K562 (cell line): ENCODE measurements around the gene CLCN6. TPM values are rescaled to one million over a fixed set of nuclear protein-coding genes. Genes with fewer than 3 reads are reported as not detected.
A peak's percentile ranks its signal among the peaks of the same experiment; 100 is the strongest.

Source experiments
- ARHGAP35 ChIP-seq: fragments of 450-650 bp; IDR thresholded peaks from 2 replicates; pipeline ENCODE4 v1.6.1; 2018; ENCODE audit not compliant: partially characterized antibody
- ATF4 ChIP-seq: fragments of 450-650 bp; formaldehyde crosslinking; IDR thresholded peaks from 2 replicates; pipeline ENCODE4 v1.4.0; 2022; ENCODE audit warnings: mild to moderate bottlenecking, moderate library complexity
- CREM ChIP-seq: IDR thresholded peaks from 2 replicates; pipeline ENCODE4 v1.6.1; 2014; ENCODE audit warnings: antibody characterized with exemption, low read depth
- ESRRB ChIP-seq: fragments of 250-450 bp; sonication (Bioruptor Pico); IDR thresholded peaks from 2 replicates; pipeline ENCODE4 v1.5.0; 2020; ENCODE audit warnings: mild to moderate bottlenecking, moderate library complexity, borderline replicate concordance
- FIP1L1 ChIP-seq: fragments of 200-400 bp; formaldehyde crosslinking; IDR thresholded peaks from 2 replicates; pipeline ENCODE4 v1.6.1; 2018; ENCODE audit warnings: mild to moderate bottlenecking, low read depth, low read length; ENCODE audit not compliant: poor library complexity, severe bottlenecking
- LARP7 ChIP-seq: fragments of 450-650 bp; IDR thresholded peaks from 2 replicates; pipeline ENCODE4 v1.6.1; 2016
- MAX ChIP-seq: sonication (generic); formaldehyde crosslinking; IDR thresholded peaks from 2 replicates; pipeline ENCODE4 v1.9.0; 2022; ENCODE audit warnings: mild to moderate bottlenecking, missing genetic modification reagents
- MAZ ChIP-seq, 2 experiments: fragments of 450-650 bp in 1 of 2; sonication (generic) in 1 of 2; formaldehyde crosslinking; IDR thresholded peaks in 1 of 2; conservative IDR thresholded peaks in 1 of 2; 2 replicates each; pipeline versions ENCODE4 v1.4.0 to v1.5.0; 2020; ENCODE audit warnings: mild to moderate bottlenecking in 1 of 2, missing genetic modification reagents in 1 of 2
- NCOA2 ChIP-seq, 2 experiments: fragments of 450-650 bp; IDR thresholded peaks; 2 replicates each; pipeline ENCODE4 v1.6.1; 2018; ENCODE audit warnings: mild to moderate bottlenecking in 2 of 2, moderate library complexity in 1 of 2; ENCODE audit not compliant: partially characterized antibody in 2 of 2
- NEUROD1 ChIP-seq: fragments of 150-350 bp; IDR thresholded peaks from 2 replicates; pipeline ENCODE4 v1.6.1; 2014; ENCODE audit warnings: borderline replicate concordance, low read length, low read depth; ENCODE audit not compliant: partially characterized antibody
- NONO ChIP-seq, 2 experiments: fragments of 200-400 bp in 1 of 2; fragments of 450-650 bp in 1 of 2; formaldehyde crosslinking in 1 of 2; IDR thresholded peaks; 2 replicates each; pipeline ENCODE4 v1.6.1; 2017; ENCODE audit warnings: low read depth in 2 of 2, mild to moderate bottlenecking in 2 of 2, moderate library complexity in 2 of 2, low read length in 1 of 2
- NR0B1 ChIP-seq: fragments of 450-650 bp; IDR thresholded peaks from one replicate; pipeline ENCODE4 v1.6.1; 2018; ENCODE audit warnings: mild to moderate bottlenecking, moderate library complexity; ENCODE audit not compliant: partially characterized antibody
- PATZ1 ChIP-seq: fragments of 250-450 bp; sonication (Bioruptor Pico); IDR thresholded peaks from 2 replicates; pipeline ENCODE4 v1.5.0; 2020; ENCODE audit warnings: mild to moderate bottlenecking, borderline replicate concordance
- PREB ChIP-seq: sonication (generic); formaldehyde crosslinking; IDR thresholded peaks from 2 replicates; pipeline ENCODE4 v1.8.1; 2023; ENCODE audit warnings: mild to moderate bottlenecking, missing genetic modification reagents
- RB1 ChIP-seq: fragments of 450-650 bp; IDR thresholded peaks from 2 replicates; pipeline ENCODE4 v1.6.1; 2017; ENCODE audit warnings: low read depth, mild to moderate bottlenecking
- RHOXF2B ChIP-seq: fragments of 250-450 bp; sonication (Bioruptor Pico); conservative IDR thresholded peaks from 2 replicates; pipeline ENCODE4 v1.5.1; 2021
- UBTF ChIP-seq, 2 experiments: IDR thresholded peaks; 2 replicates each; pipeline ENCODE4 v1.6.1; 2012; ENCODE audit warnings: improper control_type of control experiment in 2 of 2, low read depth in 2 of 2, low read length in 2 of 2, borderline replicate concordance in 1 of 2
- ZBED1 ChIP-seq: IDR thresholded peaks from 2 replicates; pipeline ENCODE4 v1.6.1; 2014
- polyA plus RNA-seq, 8 experiments: library from polyadenylated mRNA; depleted of rRNA in 4 of 8; stranded (reverse) in 5 of 8; unstranded in 3 of 8; fragments of >200 nt; fragmentation: Nextera tagmentation in 2 of 8; fragmentation: Illumina TruSeq in 1 of 8; extraction: Ambion mirVana in 2 of 8; extraction: Trizol in 1 of 8; gene quantifications; 2 replicates each; pipeline versions ENCODE4 v1.2.1 to v1.2.3, GENCODE V29; 2011 to 2014; ENCODE audit warnings: inconsistent platforms in 1 of 8, missing spikeins in 1 of 8
- total RNA-seq, 7 experiments: library from RNA; depleted of rRNA in 6 of 7; stranded (reverse); fragments of >200 nt in 6 of 7; fragmentation: Illumina TruSeq in 2 of 7; extraction: Trizol in 2 of 7; gene quantifications; 2 replicates each; pipeline versions ENCODE4 v1.2.1 to v1.2.3, GENCODE V29; 2011 to 2021; ENCODE audit warnings: low replicate concordance in 1 of 7

Gene CLCN6
- total and polyA plus RNA-seq, 9 of the 15 experiments (the other 6 are each of a cell fraction or from before 2014, with no cell fraction given): 2.0 to 21.8 (median 13.6) TPM

GRCh38 chr1:11802973-11803885, 2.8 kb upstream of the CLCN6 start (continued):
- no peak for TF ChIP-seq PREB (CRISPR knock-in tag)
- no peak for TF ChIP-seq ATF4
- peak; percentile 92 to 93 for TF ChIP-seq MAZ (CRISPR knock-in tag; conservative IDR thresholded peaks at IDR 0.05 in 1 of 2, IDR thresholded peaks at IDR 0.05 in 1 of 2)
- peak; percentile 73; the same call in 1 of the 2 replicates for TF ChIP-seq ZBED1
- TF ChIP-seq NR0B1: no peak
- no peak for TF ChIP-seq PATZ1 (CRISPR knock-in tag)
- no peak for TF ChIP-seq LARP7
- no peak for TF ChIP-seq NONO (IDR thresholded peaks at IDR 0.05; ENCODE audit: low read depth in 2 of 2, low read length in 1 of 2)
- peak; percentile 51 for TF ChIP-seq FIP1L1
- no peak for TF ChIP-seq NEUROD1
- no peak for TF ChIP-seq NCOA2 (IDR thresholded peaks at IDR 0.05; ENCODE audit: partially characterized antibody in 2 of 2)
- peak; percentile 81 for TF ChIP-seq MAX (CRISPR knock-in tag)
- TF ChIP-seq CREM: peak; percentile 65; the same call in 1 of the 2 replicates
- no peak for TF ChIP-seq ESRRB
- TF ChIP-seq UBTF (IDR thresholded peaks at IDR 0.05; ENCODE audit: borderline replicate concordance in 1 of 2, low read depth in 2 of 2, low read length in 2 of 2): peak; percentile 62 to 78; a peak in 1 of 4 replicates
- TF ChIP-seq ARHGAP35: no peak
- no peak for TF ChIP-seq RB1
- TF ChIP-seq RHOXF2B (CRISPR knock-in tag): 0 out of 2 replicates have a peak, but pooled peaks have one; percentile 37
